Measurements from ENCODE around the gene PDZD7.
"Not testable (repeated sequence)": the region's sequence is repeated elsewhere in the genome, so short reads cannot be mapped to it uniquely, and the experiment has no call there.

PDZD7 gene

DNA sequence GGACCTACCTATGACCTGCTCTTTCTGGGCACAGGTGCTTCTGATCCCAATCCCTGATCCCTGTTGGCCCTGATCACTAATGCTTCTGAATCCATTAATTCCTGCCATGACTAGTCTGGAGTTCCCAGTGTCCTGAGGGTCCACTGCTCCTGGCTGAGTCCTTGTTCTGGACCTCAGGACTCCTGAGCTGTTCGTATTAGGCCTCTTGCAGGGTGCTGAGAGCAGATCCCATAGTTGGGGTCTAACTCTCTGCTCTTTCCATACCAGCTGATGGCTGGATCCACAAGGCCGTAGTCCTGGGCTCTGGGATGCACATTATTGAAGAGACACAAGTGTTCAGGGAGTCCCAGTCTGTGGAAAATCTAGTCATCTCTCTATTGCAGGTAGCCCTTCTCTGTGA, 50.6 kb downstream of the PDZD7 start:
- no peak for DNase-seq

- DNase-seq: no peak
Measured at GRCh38 chr10:100979791-100980272, 51.1 kb downstream of the PDZD7 start.

- DNase-seq: no peak
Measured at GRCh38 chr10:100978901-100979195, 52.1 kb downstream of the PDZD7 start.

DNA sequence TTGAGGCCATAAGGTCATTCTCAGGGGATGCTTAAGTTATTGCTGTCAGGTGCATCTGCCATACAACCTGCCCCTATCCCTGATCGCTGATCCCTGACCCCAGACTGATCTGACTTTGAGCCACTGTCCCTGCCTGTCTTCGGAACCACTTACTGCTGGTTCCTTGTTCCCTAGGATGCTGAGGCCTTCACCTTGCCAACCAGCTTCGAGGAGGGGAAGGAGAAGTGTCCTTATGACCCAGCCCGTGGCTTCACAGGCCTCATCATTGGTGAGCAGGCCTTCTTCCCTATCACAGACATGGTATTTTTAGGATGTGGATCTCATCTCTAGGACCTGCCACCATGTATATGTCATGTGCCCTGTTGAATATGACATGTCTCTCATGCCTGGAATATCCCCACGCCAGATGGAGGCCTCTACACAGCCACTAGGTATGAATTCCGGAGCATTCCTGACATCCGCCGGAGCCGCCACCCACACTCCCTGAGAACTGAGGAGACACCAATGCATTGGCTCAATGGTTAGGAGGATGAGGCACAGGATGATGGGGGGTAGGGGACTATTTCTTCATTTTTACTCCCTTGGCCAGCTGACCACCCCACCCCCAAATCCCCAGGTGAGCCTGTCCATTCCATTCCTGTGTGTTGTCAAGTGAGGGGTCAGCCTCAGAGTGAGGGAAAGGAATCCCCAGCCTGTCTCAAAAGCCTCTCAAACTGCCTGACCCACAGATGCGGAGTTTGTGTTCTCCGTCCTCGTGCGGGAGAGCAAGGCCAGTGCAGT, 52.6 kb downstream of the PDZD7 start:
- no peak for DNase-seq

GRCh38 chr10:100977436-100977835, 53.5 kb downstream of the PDZD7 start:
- no peak for DNase-seq

- no peak for DNase-seq
Measured at GRCh38 chr10:100976906-100977305, 54.0 kb downstream of the PDZD7 start.

DNA sequence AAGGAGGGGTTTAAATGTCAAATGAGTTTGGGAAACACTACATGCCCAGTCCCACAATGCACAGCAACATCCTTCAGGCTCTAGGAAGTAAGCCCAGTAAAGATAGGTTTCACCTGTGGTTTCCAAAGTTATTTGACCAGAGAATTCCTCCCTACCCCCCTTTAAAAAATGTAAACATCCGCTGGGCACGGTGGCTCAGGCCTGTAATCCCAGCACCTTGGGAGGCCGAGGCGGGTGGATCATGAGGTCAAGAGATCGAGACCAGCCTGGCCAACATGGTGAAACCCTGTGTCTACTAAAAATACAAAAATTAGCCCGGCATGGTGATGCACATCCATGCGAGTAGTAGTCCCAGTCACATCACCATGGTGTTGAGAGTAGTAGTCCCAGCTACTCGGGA, 55.5 kb downstream of the PDZD7 start:
- not testable (repeated sequence) for DNase-seq

GRCh38 chr10:100972904-100973535, 57.9 kb downstream of the PDZD7 start:
- DNase-seq: no peak

DNA sequence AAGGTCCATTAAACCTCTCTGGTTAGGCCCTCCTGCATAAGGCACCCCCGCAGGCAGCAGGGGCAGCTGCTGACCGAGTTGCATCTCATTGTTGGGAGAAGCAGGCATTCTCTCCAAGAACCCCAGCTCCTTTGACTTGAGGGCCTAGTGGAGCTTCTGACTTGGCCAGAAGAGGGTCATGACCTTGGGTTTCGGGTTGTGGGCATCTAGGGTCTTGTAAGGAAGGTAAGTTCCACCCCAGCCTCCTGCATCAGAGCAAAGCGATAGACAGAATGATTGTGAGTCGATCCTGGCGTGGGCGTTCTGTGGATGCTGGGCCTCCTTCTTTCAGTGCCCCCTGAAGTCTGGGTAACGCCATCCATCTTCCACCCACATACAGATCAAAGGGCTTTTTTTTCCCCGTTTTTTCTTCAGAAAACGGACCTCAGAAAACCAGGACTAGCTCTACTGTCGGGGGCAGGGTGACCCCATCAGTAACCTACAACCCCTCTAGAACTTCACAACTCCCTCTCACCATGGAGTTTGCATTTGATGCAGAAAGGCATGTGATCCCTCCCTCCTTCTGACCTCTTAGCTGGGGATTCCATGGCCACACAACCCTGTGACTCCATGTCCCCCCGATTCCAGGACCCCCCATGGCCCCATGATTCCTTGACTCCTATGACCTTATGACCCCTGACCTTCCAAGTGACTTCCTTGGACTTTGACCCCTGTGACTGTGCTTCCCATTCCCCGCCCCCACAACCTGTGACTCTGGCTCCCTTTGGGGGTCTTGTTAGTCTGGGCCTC, 58.6 kb downstream of the PDZD7 start:
- no peak for DNase-seq

- DNase-seq: no peak
Measured at GRCh38 chr10:100970914-100971811, 59.8 kb downstream of the PDZD7 start.

- DNase-seq: peak; percentile 12
Measured at GRCh38 chr10:100970076-100970913, 60.6 kb downstream of the PDZD7 start.

- peak; percentile 19 for DNase-seq
Measured at GRCh38 chr10:100969187-100970075, 61.5 kb downstream of the PDZD7 start, which contains the start of gene SEMA4G. Gene SEMA4G, plus strand, starts transcription at chr10:100969504. Its CDS starts 3,409 bp downstream, at chr10:100972913.

DNA sequence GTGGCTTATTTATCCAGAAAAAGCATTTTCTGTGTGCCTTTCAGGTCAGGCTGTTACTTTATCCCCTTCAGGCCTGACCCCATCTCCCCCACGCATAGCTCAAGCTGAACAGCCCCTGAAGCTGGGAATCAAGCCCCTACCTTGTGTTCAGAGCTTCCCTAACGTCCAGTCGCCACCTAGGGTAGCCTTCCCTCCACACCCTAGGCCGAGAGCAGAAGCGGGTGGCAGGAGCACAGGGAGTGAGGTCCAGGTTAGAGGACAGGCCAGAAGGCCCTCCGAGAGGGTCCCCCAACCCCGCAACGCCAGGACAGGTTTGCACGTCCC, 62.1 kb downstream of the PDZD7 start:
- no peak for DNase-seq

DNA sequence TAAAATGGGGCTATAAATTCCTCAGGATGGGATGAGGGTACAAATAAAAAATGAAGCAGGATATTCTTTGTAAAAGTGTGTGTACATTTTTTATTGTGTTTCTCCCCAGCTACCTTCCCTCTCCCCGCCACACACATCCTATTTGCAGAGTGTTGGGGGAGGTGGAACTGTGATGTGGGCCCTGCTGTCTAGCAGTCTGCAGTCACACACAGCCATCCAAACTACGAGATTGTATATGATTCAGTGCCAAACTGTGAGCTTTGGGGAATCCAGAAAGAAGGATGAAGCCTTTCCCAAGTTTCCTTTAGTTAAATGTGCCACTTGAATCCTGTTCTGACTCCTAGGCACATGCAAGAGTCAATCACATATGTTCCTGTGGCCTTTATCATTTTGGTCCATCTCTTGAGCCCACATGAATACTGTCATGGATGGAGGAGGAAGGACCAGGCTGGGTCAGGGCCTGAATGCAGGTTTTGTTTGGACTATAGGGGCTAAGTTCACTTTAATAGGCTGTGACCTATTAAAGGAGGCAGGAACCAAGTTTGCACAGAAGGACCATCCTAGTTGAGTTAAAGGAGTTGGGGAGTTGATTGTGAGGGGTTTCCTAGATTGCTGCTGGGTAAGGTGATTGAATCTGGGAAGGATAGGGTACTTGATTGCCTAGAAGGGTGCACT, 62.7 kb downstream of the PDZD7 start:
- no peak for DNase-seq

GRCh38 chr10:100967332-100967731, 63.6 kb downstream of the PDZD7 start:
- no peak for DNase-seq

DNA sequence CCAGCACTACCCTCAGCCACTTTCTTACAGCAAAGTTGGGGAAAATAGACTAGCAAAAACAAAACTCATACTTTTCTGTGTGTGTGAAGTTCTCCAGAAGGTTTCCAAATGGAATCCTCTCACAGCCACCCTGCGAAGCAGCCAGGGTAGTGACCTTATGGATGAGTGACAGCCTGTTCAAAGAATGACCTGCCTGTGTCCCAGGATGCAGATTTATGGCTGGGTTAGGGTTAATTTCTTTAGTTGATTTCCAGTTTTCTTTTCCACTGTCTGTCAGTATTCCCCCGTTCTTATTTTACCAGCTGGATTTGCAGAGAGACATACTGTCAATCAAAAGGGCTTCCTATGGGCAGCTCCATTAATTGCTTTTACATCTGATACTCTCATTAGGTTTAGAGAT, 64.0 kb downstream of the PDZD7 start:
- DNase-seq: no peak

- DNase-seq: no peak
Measured at GRCh38 chr10:100965820-100966219, 65.1 kb downstream of the PDZD7 start.

DNA sequence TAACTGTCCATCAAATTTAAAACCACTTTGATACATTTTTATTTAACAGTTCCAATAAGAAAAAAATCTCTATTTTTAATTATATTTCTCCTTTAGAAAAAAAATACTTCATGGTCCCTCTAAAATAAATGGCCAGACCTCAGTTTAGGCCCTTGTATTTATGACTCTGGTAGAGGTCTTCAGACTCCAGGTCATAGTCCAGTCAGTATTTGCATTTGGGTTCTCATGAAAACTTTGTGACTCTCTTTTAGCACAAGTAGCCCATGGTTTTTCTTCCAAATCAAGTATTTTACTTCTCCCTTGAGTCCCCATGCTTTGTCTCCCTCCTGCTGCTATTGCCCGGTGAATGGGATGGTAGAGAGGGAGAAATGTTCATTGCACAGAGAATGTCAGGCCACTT, 67.1 kb downstream of the PDZD7 start:
- no peak for DNase-seq

GRCh38 chr10:100962351-100963080, 68.4 kb downstream of the PDZD7 start:
- DNase-seq: no peak

GRCh38 chr10:100960251-100960650, 70.7 kb downstream of the PDZD7 start:
- DNase-seq: no peak

Measured in stimulated activated naive CD4-positive, alpha-beta T cell treated with Interleukin-2 at 50 U/mL for 16 hours (primary cell).